DND-41 (cell line): Measurements from ENCODE around the gene MNS1.
A peak's percentile ranks its signal among the peaks of the same experiment; 100 is the strongest.
"Not testable (repeated sequence)": the region's sequence is repeated elsewhere in the genome, so short reads cannot be mapped to it uniquely, and the experiment has no call there.

Source experiments
- ATAC-seq: fragments of 200-7000 bp; cut with Tn5 transposase; 3 replicates; pipeline ENCODE4 v1.9.1; 2021; ENCODE audit warnings: low read depth; ENCODE audit not compliant: insufficient read depth
- DNase-seq: peaks from one replicate; pipeline ENCODE4 v3.0.0-alpha.2; 2020
- H2AFZ ChIP-seq: 2 replicates; pipeline ENCODE4 v1.6.0; 2012; ENCODE audit warnings: low read depth, low read length
- H3K27ac ChIP-seq: 2 replicates; pipeline ENCODE4 v1.5.1; 2012; ENCODE audit warnings: low read length, inconsistent platforms
- H3K27me3 ChIP-seq: fragments of 200-600 bp; sonication (generic); 2 replicates; pipeline ENCODE4 v1.6.0; 2012; ENCODE audit warnings: low read length, mild to moderate bottlenecking, inconsistent platforms; ENCODE audit not compliant: insufficient read depth, poor library complexity
- H3K36me3 ChIP-seq: 2 replicates; pipeline ENCODE4 v1.5.1; 2012; ENCODE audit warnings: low read length, inconsistent platforms; ENCODE audit not compliant: insufficient read depth
- H3K4me1 ChIP-seq: 2 replicates; pipeline ENCODE4 v1.5.1; 2012; ENCODE audit warnings: mild to moderate bottlenecking, low read length; ENCODE audit not compliant: insufficient read depth
- H3K4me2 ChIP-seq: 2 replicates; pipeline ENCODE4 v1.6.0; 2012; ENCODE audit warnings: mild to moderate bottlenecking, moderate library complexity, low read length, inconsistent platforms; ENCODE audit not compliant: insufficient read depth
- H3K4me3 ChIP-seq, 2 experiments: fragments of 200-600 bp in 1 of 2; shearing (Covaris generic) in 1 of 2; 2 replicates each; pipeline ENCODE4 v1.5.1; 2012 to 2016; ENCODE audit warnings: inconsistent platforms in 2 of 2, low read length in 2 of 2, mild to moderate bottlenecking in 2 of 2, low read depth in 1 of 2, moderate library complexity in 1 of 2
- H3K79me2 ChIP-seq: 2 replicates; pipeline ENCODE4 v1.6.0; 2012; ENCODE audit warnings: low read length, inconsistent platforms; ENCODE audit not compliant: insufficient read depth
- H3K9ac ChIP-seq: 2 replicates; pipeline ENCODE4 v1.6.0; 2012; ENCODE audit warnings: low read depth, mild to moderate bottlenecking, inconsistent platforms, low read length, moderate library complexity
- H3K9me3 ChIP-seq: 2 replicates; pipeline ENCODE4 v1.5.1; 2012; ENCODE audit warnings: low read length, moderate library complexity, mild to moderate bottlenecking, inconsistent platforms; ENCODE audit not compliant: insufficient read depth, severe bottlenecking
- H4K20me1 ChIP-seq: 2 replicates; pipeline ENCODE4 v1.6.0; 2012; ENCODE audit warnings: low read length; ENCODE audit not compliant: insufficient read depth
- CTCF ChIP-seq: IDR thresholded peaks from 2 replicates; pipeline ENCODE4 v1.5.1; 2012; ENCODE audit warnings: borderline replicate concordance, low read length, moderate library complexity, mild to moderate bottlenecking; ENCODE audit not compliant: poor library complexity, severe bottlenecking; ENCODE audit errors: extremely low read depth
- EZH2 ChIP-seq: IDR thresholded peaks from 3 replicates; pipeline ENCODE4 v1.6.1; 2012; ENCODE audit warnings: borderline replicate concordance, low read depth, mild to moderate bottlenecking, moderate library complexity, low read length, inconsistent platforms; ENCODE audit not compliant: severe bottlenecking

Gene MNS1

GRCh38 chr15:56491110-56491722 lies 26.3 kb upstream of the MNS1 start:
- H3K4me1 ChIP-seq: peaks cover 49% of the 10 kb centered on the region
- TF ChIP-seq CTCF: peak; percentile 95
- no peak for TF ChIP-seq EZH2
- no peaks in the 10 kb centered on the region for H3K27me3 ChIP-seq
- ATAC-seq (peak; percentile 52), DNase-seq (peak; percentile 84)
- no peaks in the 10 kb centered on the region for H4K20me1 ChIP-seq
- H3K4me2 ChIP-seq: peak overlapping the region; percentile 54
- no peaks in the 10 kb centered on the region for H3K9me3 ChIP-seq
- H3K27ac ChIP-seq: peak overlapping the region; percentile 81
- peak overlapping the region in 1 of 2 experiments; percentile 7; a peak in 1 of 4 replicates for H3K4me3 ChIP-seq
- H3K79me2 ChIP-seq: no peaks in the 10 kb centered on the region
- peak overlapping the region; percentile 15 for H2AFZ ChIP-seq
- no peaks in the 10 kb centered on the region for H3K36me3 ChIP-seq
- H3K9ac ChIP-seq: peak overlapping the region; percentile 52

- H3K27ac ChIP-seq: peak overlapping the region; percentile 30; the same call in 1 of the 2 replicates
- no peak overlapping the region for H3K9ac ChIP-seq
- DNase-seq (no peak), ATAC-seq (no peak)
- no peak overlapping the region for H3K4me3 ChIP-seq
- H3K4me2 ChIP-seq: no peak overlapping the region
- no peaks in the 10 kb centered on the region for H3K36me3 ChIP-seq
- peaks cover 49% of the 10 kb centered on the region for H3K4me1 ChIP-seq
- no peaks in the 10 kb centered on the region for H3K9me3 ChIP-seq
- H3K79me2 ChIP-seq: no peaks in the 10 kb centered on the region
- no peaks in the 10 kb centered on the region for H4K20me1 ChIP-seq
- H2AFZ ChIP-seq: no peak overlapping the region
- TF ChIP-seq CTCF (no peak), EZH2 (no peak)
- H3K27me3 ChIP-seq: no peaks in the 10 kb centered on the region
Measured at GRCh38 chr15:56490461-56490860, 25.5 kb upstream of the MNS1 start.

- H4K20me1 ChIP-seq, H3K4me2 ChIP-seq, H3K27me3 ChIP-seq, H3K9me3 ChIP-seq, H3K4me3 ChIP-seq, ATAC-seq, DNase-seq, H3K36me3 ChIP-seq, H3K9ac ChIP-seq, H3K4me1 ChIP-seq, H2AFZ ChIP-seq, H3K27ac ChIP-seq, H3K79me2 ChIP-seq: not testable (repeated sequence)
Measured at GRCh38 chr15:56486206-56486605, 21.3 kb upstream of the MNS1 start.

- not testable (repeated sequence) for ATAC-seq, H3K9me3 ChIP-seq, H3K27ac ChIP-seq, H2AFZ ChIP-seq, DNase-seq, H3K4me2 ChIP-seq, H3K79me2 ChIP-seq, H3K4me1 ChIP-seq, H3K27me3 ChIP-seq, H3K9ac ChIP-seq, H4K20me1 ChIP-seq, H3K4me3 ChIP-seq, H3K36me3 ChIP-seq
Measured at GRCh38 chr15:56485426-56485825, 20.5 kb upstream of the MNS1 start.
